ENCODE results near the gene EOMES. TPM values are rescaled to one million over a fixed set of nuclear protein-coding genes. Genes with fewer than 3 reads are reported as not detected.

Gene EOMES
- total RNA-seq, 4 donors from 2014 or later, result 0.40 TPM; not detected in 3

- no peak for DNase-seq
- H3K9me3 ChIP-seq, result no peaks in the 10 kb centered on the region
- peak overlapping the region in 2 of 3 donors; percentile 19 to 34 for H3K4me3 ChIP-seq (replicated peaks in 1 of 3)
- TF ChIP-seq POLR2A (IDR thresholded peaks at IDR 0.05) (no peak), CTCF (IDR thresholded peaks at IDR 0.05) (no peak)
- intact Hi-C loops (cut with DNase I), result no loop called here
- H3K27me3 ChIP-seq, result peaks cover 7% of the 10 kb centered on the region
- no peaks in the 10 kb centered on the region for H3K36me3 ChIP-seq
- peaks cover 17 to 18% of the 10 kb centered on the region in 2 donors for H3K4me1 ChIP-seq
- 3 to 4% methylated on average over 25 of the region's 25 CpGs for WGBS, 2 donors
- no peak overlapping the region for H3K27ac ChIP-seq
These were observed 8.5 kb downstream of the EOMES start for GRCh38 chr3:27713435-27714145.

- no peak for TF ChIP-seq POLR2A (IDR thresholded peaks at IDR 0.05)
- no peak for TF ChIP-seq CTCF (IDR thresholded peaks at IDR 0.05)
- Histone ChIP-seq H3K4me3 (replicated peaks in 1 of 3) (peak overlapping the region; percentile 27 to 38 (median 34)), H3K4me1 (peaks cover 17 to 18% of the 10 kb centered on the region in 2 donors), H3K27me3 (peaks cover 7% of the 10 kb centered on the region), H3K36me3 (no peaks in the 10 kb centered on the region), H3K9me3 (no peaks in the 10 kb centered on the region), H3K27ac (no peak overlapping the region)
- 1 to 2% methylated on average over 18 of the region's 18 CpGs for WGBS, 2 donors
- intact Hi-C loops (cut with DNase I), result no loop called here
- DNase-seq, result peak in 1 of 2 donors; percentile 38
These were observed 9.1 kb downstream of the EOMES start for GRCh38 chr3:27713078-27713423.

GRCh38 chr3:27712136-27713077, 9.7 kb downstream of the EOMES start:
- WGBS, 2 donors, result 1 to 2% methylated on average over 47 to 48 of the region's 49 CpGs
- Histone ChIP-seq H3K27ac (no peak overlapping the region), H3K36me3 (no peaks in the 10 kb centered on the region), H3K27me3 (peaks cover 7% of the 10 kb centered on the region), H3K9me3 (no peaks in the 10 kb centered on the region), H3K4me1 (peaks cover 17 to 18% of the 10 kb centered on the region in 2 donors), H3K4me3 (replicated peaks in 1 of 3) (peak overlapping the region; percentile 27 to 38 (median 34))
- intact Hi-C loops (cut with DNase I), result no loop called here
- TF ChIP-seq CTCF (IDR thresholded peaks at IDR 0.05), result peak; percentile 37 to 74 (median 64)
- TF ChIP-seq POLR2A (IDR thresholded peaks at IDR 0.05), result no peak
- peak; percentile 71 to 79 for DNase-seq

GRCh38 chr3:27708250-27708649, 13.9 kb downstream of the EOMES start:
- DNase-seq, result no peak
- Histone ChIP-seq H3K27me3 (no peaks in the 10 kb centered on the region), H3K4me1 (peaks cover 0 to 5% of the 10 kb centered on the region in 2 donors), H3K36me3 (no peaks in the 10 kb centered on the region), H3K9me3 (no peaks in the 10 kb centered on the region), H3K4me3 (replicated peaks in 1 of 3) (no peak overlapping the region), H3K27ac (no peak overlapping the region)
- intact Hi-C loops (cut with DNase I), result no loop called here
- no peak for TF ChIP-seq CTCF (IDR thresholded peaks at IDR 0.05)
- no peak for TF ChIP-seq POLR2A (IDR thresholded peaks at IDR 0.05)
- 72 to 80% methylated on average over 4 of the region's 4 CpGs for WGBS, 2 donors
